ENCODE results near the gene MYOM1. TPM values are rescaled to one million over a fixed set of nuclear protein-coding genes. Genes with fewer than 3 reads are reported as not detected.

MYOM1 gene
- total RNA-seq, 4 donors from 2014 or later: 0.67 to 2.1 (median 1.5) TPM

DNA sequence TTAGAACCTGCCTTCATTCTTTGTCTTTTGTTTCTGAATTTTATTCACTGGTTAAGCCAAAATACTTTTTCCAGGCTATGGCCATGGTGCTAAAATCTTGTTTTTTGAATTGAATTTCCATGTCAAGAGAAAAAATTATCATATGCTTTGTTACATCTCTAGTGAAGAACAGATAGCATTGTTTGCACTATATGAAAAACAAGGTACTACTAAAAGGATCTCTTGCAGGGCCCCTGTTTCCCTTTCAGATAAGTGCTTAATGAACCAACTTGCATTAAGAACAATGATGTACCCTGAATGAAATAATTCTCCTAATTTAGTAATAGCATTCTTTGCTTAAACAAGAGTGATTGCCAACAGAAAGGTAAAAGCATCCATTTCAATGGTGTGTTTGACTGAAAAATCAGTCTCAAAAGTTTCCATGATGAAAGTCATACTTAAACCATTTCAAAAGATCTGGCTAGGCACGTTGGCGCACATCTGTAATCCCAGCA lies 37.9 kb upstream of the MYOM1 start:
- DNase-seq (ENCODE audit: low spot score in 2 of 2): no peak
- TF ChIP-seq, protein P1, sequence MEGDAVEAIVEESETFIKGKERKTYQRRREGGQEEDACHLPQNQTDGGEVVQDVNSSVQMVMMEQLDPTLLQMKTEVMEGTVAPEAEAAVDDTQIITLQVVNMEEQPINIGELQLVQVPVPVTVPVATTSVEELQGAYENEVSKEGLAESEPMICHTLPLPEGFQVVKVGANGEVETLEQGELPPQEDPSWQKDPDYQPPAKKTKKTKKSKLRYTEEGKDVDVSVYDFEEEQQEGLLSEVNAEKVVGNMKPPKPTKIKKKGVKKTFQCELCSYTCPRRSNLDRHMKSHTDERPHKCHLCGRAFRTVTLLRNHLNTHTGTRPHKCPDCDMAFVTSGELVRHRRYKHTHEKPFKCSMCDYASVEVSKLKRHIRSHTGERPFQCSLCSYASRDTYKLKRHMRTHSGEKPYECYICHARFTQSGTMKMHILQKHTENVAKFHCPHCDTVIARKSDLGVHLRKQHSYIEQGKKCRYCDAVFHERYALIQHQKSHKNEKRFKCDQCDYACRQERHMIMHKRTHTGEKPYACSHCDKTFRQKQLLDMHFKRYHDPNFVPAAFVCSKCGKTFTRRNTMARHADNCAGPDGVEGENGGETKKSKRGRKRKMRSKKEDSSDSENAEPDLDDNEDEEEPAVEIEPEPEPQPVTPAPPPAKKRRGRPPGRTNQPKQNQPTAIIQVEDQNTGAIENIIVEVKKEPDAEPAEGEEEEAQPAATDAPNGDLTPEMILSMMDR (IDR thresholded peaks at IDR 0.05): no peak
- no peak for TF ChIP-seq POLR2A (IDR thresholded peaks at IDR 0.05)
- intact Hi-C loops (cut with DNase I; ENCODE audit: low total_unique reads): no loop called here
- WGBS, 2 donors: 95 to 97% methylated on average over 2 of the region's 2 CpGs
- H3K4me3 ChIP-seq (ENCODE audit: low read depth, poor library complexity, severe bottlenecking): no peak overlapping the region

DNA sequence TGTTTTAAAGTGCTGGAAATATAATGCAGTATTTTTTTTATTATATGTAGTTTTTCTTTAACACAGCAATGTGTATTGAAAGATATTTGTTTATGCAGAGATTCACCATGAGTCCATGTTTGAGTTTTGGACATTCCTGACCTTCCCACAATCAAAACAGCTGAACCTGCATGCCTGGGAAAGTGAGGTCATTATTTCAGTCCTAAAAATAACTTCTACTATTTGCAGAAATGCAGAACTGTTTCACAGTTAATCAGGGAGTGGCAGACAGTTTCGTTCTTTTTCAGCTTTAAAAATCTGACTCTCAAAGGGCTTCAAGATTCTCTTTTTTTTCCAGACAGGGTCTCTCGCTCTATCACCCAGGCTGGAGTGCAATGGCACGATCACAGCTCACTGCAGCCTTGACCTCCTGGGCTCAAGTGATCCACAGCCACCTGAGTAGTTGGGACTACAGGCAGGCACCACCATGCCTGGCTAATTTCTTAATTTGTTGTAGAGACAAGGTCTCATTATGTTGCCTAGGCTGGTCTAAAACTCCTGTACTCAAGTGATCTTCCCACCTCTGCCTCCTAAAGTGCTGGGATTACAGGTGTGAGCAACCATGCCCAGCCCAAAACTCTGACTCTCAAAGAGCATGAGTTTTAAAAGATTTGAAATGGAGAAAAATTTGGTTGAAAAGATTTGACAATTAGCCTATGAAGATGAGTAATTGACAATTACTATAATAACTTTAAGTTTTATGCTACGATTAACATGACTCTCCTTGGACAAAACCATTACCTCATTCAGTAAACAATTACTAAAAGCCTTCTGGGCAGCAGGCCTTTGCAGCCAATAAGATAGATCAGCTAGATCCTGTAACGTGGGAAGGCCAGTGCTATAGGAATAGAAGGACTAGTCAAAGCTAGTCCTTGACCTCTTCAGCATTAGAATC lies 37.2 kb upstream of the MYOM1 start:
- TF ChIP-seq, protein P1 (IDR thresholded peaks at IDR 0.05): no peak
- no peak for TF ChIP-seq POLR2A (IDR thresholded peaks at IDR 0.05)
- DNase-seq (ENCODE audit: low spot score in 2 of 2): no peak
- WGBS, 2 donors: 71 to 72% methylated on average over 5 of the region's 5 CpGs
- H3K4me3 ChIP-seq (ENCODE audit: low read depth, poor library complexity, severe bottlenecking): no peak overlapping the region
- intact Hi-C loops (cut with DNase I; ENCODE audit: low total_unique reads): no loop called here

DNA sequence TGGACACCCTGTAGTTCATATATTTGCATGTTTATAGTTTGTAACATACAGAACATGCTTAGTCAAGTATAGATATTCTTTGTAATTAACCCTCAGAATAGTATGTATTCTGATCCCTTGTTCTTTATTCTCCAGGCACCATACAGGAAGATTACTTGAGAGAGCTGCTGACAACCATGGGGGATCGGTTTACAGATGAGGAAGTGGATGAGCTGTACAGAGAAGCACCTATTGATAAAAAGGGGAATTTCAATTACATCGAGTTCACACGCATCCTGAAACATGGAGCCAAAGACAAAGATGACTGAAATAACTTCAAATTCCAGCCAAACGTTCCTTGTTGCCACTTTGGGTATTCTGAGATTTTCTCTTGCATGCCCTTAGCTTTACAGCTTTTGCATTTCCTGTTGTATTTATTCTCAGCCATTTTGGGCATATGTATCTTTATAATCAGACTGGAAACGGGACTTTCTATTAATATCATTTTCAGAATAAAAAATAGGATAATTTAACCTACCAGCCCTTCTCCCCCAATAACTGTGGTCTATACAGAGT lies 35.9 kb upstream of the MYOM1 start:
- no peak overlapping the region for H3K4me3 ChIP-seq (ENCODE audit: low read depth, poor library complexity, severe bottlenecking)
- TF ChIP-seq, protein P1 (IDR thresholded peaks at IDR 0.05): no peak
- TF ChIP-seq POLR2A (IDR thresholded peaks at IDR 0.05): no peak
- WGBS, 2 donors: 74 to 75% methylated on average over 5 of the region's 5 CpGs
- no peak for DNase-seq (ENCODE audit: low spot score in 2 of 2)
- intact Hi-C loops (cut with DNase I; ENCODE audit: low total_unique reads): no loop called here

DNA sequence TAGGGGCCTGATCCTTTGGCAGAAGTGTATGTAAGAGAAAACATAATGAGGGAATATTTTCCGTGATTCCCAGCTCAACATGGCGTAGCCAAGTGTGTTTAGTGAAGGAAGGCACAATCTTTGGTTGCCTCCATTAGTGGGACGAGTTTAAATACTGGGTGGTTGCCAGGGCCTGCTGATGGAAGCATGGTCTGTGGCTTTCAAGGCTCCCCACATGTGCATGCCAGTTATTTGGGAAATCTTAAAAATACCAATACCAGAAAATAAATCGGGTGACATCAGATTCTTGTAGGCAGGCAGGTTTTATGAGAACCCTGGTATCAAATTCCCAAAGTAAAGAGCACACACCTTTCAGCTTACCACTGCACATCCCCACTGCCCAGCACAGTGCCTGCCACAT lies 35.0 kb upstream of the MYOM1 start:
- 86 to 95% methylated on average over 4 of the region's 4 CpGs for WGBS, 2 donors
- no peak for TF ChIP-seq POLR2A (IDR thresholded peaks at IDR 0.05)
- TF ChIP-seq, protein P1 (IDR thresholded peaks at IDR 0.05): no peak
- no peak overlapping the region for H3K4me3 ChIP-seq (ENCODE audit: low read depth, poor library complexity, severe bottlenecking)
- DNase-seq (ENCODE audit: low spot score in 2 of 2): no peak
- intact Hi-C loops (cut with DNase I; ENCODE audit: low total_unique reads): no loop called here

DNA sequence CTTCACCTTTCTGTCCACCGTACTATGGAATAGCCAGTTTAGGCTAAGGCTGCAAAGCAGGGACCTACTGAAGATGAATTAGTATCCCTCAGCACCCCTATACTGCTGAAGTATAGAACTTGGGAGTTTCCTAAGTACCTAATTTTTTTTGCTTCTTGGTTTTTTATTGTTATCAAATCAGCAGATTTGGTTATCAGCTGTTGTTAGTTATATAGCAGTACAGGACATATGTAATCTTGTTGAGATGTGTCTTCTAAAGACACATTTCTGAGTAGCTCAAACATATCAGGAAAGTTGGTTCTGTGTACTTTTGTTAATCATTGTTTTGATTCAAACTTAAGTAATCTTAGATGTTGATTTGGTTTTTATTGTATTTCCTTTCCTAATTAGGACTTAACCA lies 33.1 kb upstream of the MYOM1 start:
- intact Hi-C loops (cut with DNase I; ENCODE audit: low total_unique reads): no loop called here
- no peak for TF ChIP-seq POLR2A (IDR thresholded peaks at IDR 0.05)
- TF ChIP-seq, protein P1 (IDR thresholded peaks at IDR 0.05): no peak
- WGBS, 2 donors: 95 to 96% methylated on average over 1 of the region's 1 CpG

More for the DNA sequence above, 33.1 kb upstream of the MYOM1 start:
- H3K4me3 ChIP-seq (ENCODE audit: low read depth, poor library complexity, severe bottlenecking): no peak overlapping the region
- no peak for DNase-seq (ENCODE audit: low spot score in 2 of 2)
